Stimulated activated CD8-positive, alpha-beta memory T cell treated with anti-CD3 and anti-CD28 coated beads, Interleukin-4, amount 100 ng/mL, for 24 hours (primary cell): ENCODE results near the gene PLAAT2.
A peak's percentile ranks its signal among the peaks of the same experiment; 100 is the strongest.
"Not testable (repeated sequence)": the region's sequence is repeated elsewhere in the genome, so short reads cannot be mapped to it uniquely, and the experiment has no call there.

ENCODE experiments used
- DNase-seq: peaks from one replicate; pipeline ENCODE4 v3.0.0-alpha.2; 2020; ENCODE audit warnings: low read depth

The PLAAT2 gene

DNA sequence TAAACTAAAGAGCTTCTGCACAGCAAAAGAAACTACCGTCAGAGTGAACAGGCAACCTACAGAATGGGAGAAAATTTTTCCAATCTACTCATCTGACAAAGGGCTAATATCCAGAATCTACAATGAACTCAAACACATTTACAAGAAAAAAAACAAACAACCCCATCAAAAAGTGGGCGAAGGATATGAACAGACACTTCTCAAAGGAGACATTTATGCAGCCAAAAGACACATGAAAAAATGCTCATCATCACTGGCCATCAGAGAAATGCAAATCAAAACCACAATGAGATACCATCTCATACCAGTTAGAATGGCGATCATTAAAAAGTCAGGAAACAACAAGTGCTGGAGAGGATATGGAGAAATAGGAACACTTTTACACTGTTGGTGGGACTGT, 15.7 kb upstream of the PLAAT2 start:
- not testable (repeated sequence) for DNase-seq

- no peak for DNase-seq
These were observed 11.8 kb upstream of the PLAAT2 start for GRCh38 chr11:63574856-63575602.

DNA sequence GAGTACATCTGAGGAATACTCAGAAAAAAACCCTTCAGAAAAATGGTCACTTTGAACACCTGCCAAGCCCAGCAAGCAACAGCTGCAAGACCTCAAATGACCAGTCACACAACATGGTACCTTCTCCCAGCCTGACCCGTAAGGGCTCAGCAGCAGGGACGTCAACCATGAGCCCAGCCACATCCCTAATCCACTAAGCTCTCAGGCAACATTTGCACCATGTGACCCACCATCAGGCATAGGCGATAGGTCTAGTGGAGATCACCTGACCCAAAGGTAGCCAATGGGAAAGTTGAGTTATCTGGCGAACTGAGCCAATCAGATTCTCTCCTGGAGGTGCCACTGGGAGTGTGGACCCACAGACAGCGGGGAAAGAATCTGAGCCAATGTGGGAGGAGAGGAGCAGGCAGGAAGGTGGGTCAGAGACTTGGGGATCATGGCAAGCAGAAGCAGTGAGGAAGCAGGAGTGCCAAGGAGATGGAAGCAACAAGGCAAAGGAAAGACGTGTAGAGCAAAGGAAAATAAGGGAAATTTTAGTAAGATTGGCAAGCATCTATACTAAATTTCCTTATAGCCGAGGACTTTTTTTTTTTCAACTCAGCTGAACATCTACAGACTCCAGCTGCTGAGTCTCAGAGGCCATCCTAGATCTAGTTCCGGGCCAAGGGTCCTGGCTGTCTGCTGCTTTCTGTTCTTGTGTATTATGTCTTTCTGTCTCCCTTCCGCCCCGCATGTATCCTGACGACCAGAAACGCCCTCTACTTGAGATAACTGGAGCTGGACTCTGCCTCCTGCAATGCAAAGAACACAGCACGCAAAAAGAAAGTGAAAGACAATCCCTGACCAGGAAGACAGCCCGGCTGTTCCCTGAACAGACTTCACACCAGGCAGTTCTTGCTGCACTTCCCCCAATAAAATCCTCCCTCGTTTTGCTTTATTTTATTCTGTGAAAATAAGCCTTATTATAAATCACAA, 11.0 kb upstream of the PLAAT2 start:
- no peak for DNase-seq

DNA sequence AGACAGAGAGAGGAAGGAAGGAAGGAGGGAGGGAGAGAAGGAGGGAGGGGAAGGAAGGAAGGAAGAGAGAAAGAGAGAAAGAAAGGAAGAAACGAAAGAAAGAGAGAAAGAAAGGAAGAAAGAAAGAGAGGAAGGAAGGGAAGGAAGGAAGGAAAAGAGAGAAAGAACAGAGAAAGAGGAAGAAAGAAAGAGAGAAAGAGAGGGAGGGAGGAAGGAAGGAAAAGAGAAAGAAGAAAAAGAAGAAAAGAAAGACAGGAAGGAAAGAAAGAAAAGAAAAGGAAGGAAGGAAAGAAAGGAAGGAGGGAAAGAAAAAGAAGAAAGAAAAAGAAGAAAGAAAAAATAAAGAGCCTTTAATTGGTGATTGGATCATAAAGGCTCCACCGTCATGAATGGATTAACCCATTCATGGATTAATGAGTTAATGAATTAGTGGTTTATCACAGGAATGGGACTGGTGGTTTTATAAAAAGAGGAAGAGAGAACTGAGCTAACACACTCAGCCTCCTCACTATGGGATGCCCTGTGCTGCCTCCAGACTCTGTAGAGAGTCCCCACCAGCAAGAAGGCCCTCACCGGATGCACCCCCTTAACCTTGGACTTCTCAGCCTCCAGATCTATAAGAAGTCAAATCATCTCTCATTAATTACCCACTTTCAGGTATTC, 9.0 kb upstream of the PLAAT2 start:
- no peak for DNase-seq

DNA sequence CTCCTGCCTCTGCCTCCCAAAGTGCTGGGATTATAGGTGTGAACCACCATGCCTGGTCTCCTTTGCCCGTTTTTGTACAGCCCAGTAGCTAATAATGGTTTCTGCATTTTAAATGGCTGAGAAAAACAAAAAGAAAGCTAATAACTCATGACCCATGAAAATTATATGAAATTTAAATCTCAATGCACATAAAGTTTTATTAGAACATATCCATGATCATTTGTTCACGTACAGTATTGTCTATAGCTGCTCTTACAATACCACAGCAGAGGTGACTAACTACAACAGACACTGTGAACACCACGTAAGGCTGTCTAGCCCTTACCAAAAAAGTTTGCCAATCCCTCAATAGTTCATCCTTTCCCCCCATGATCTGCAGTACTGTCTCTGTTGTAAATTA, 6.4 kb upstream of the PLAAT2 start:
- DNase-seq: no peak

- DNase-seq: peak; percentile 34
These were observed 4.1 kb upstream of the PLAAT2 start for GRCh38 chr11:63567044-63567840.

- DNase-seq: no peak
These were observed 1.7 kb upstream of the PLAAT2 start for GRCh38 chr11:63564784-63565350.

DNA sequence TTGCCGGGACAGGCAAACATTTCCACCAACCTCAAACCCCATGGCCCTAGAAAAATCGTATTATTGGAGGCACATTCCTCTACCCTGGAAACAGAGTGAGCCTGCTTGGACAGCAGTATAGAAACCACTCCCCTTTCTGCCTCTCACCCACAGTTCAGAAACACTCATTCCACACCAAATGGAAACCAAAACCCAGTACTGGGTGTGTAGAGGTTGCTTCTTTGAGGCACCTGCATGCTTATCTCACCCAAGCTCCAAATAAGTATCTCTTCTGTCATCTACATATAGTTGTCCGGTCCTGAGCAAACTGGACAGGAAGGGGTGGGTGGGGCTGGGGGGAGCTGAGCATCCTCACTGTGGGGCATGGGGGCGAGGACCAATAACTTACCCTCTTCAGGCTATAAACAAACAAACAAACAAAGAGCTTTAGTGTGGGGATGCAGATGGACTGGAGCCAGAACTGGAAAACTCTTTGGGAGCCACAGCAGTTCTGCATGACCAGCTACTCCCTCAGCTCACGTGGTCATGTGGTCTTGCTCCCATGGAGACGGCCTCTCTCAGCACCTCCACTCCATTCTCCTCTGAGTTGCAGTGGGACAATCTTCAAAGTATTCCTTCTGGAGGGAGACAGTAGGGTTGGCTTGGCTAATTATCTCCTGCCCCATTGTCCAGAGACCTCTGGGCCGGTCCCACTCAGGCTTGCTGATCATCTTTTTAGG, 1.0 kb upstream of the PLAAT2 start:
- no peak for DNase-seq

DNA sequence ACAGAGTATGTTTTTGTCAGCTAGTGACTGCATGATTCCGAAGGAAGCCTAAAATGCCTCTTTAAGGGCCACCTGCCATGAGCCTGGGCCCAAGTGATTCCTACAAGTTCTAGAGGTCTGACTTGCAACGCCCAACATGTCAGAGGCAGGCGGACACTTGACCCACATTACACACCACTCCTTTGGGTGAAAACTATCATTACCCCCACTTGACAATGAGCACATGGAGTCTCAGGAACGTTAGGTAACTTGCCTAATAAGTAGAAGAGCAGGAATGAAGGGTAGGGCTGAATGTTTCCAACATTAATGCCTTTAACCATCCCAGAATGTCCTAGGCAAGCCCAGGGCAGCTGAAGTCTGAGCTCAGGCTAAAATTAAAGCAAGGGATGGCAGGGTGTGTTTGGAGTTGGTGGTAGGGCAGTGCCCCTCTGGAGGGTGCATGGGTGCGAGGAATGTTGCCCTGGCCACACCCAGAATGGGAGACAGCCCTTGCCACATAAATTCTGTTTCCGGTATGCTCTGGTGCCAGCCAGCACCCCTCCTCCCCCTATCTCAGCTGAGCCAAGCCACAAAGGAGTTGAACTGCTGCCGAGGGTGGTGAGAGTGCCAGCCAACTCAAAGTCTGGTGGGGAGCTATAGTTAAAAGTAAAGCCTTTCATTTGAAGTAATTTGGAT, 2.5 kb downstream of the PLAAT2 start:
- DNase-seq: no peak

DNA sequence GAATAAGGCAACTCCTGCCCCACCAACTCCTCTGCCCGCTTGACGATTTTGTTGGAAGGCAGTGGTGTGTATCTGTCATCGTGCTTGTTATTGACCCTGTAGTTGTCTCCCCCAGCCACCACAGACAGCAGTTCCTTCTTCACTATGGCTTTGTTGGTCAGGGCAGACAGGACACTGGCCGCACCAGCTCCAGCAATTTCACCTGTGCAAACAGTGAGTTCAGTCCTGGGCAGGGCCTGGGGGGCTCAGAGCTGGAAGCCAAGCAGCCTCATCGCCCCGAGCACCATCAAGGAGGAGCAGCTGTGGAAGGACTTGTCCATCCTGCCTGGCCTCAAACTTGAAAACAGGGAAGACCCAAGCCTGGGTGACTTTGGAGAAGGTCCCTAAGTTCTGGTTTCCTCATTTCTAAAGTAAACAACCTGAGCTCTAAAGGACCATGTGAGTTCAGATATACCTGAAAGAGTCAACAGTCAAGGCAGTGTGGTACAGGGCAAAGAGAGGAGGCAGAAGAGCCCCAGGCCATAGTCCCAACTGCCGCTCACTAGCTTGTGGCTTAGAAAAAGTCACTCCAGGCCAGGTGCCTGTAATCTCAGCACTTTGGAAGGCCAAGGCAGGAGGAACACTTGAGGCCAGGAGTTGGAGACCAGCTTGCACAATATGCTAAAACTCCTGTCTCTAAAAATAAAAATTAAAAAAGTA, 4.6 kb downstream of the PLAAT2 start:
- no peak for DNase-seq

DNA sequence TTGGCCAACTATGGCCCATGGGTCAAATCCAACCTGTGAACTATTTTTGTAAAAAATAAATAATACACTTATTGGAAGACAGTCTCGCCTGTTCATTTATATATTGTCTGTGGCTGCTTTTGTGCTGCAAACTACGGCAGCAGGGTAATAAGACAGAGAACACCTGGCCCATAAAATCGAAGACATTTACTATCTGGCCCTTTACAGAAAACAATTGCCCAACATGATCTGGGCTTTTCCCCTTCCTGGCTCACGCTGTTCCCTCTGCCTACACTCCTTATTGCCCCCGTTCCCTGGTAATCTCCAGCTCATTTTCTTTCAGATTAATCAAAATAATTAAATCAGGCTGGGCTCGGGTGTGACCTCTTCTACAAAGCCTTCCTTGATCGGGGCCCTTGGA, 5.6 kb downstream of the PLAAT2 start:
- DNase-seq: no peak

DNA sequence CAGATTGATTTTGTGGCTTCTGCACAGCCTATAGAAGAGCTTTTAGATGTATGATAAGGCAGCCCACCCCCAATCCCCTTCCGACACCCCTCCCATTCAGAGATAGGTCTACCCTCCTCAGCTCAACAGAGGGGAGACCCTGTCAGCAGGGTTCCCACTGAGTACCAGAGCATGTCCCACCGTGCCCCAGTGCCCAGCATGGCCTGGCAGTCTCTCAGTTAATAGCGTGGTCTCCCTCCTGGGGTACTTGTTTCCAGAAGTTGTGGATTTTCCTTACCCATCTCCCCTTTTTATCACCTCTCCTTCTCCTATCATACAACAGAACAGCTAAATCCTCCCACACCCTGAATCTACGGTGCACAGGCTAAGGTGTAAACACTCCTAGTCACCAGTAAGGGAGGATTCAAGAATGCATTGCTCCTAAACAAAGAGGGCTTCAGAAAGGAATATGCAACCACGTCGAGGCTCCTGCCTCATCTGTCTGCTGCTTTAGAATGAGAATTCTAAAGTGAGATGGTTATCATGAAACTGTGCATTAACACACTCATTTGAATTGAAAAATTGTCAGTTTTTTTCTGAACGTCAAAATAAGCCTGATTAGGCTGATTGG, 6.7 kb downstream of the PLAAT2 start:
- no peak for DNase-seq

GRCh38 chr11:63554877-63555223, 8.3 kb downstream of the PLAAT2 start:
- DNase-seq: no peak

DNA sequence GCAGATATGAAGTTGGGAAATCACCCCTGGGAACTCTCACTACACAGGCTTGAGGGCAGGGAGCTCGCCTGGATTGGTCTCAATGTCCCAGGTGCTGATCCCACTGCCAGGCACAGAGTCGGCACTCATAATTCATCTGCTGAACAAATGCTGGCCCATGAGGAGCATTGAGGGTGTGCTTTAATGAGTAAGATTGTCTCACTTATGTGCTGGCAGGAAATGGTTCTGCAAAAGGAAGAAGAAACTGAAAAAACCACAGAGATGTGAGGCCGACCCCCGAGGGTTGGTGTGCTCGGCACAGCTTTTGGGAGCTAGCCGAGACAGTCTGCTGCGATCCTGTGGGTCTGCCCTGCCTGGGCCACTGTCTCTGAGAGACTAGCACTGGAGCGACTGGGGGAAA, 9.4 kb downstream of the PLAAT2 start:
- peak; percentile 21 for DNase-seq

DNA sequence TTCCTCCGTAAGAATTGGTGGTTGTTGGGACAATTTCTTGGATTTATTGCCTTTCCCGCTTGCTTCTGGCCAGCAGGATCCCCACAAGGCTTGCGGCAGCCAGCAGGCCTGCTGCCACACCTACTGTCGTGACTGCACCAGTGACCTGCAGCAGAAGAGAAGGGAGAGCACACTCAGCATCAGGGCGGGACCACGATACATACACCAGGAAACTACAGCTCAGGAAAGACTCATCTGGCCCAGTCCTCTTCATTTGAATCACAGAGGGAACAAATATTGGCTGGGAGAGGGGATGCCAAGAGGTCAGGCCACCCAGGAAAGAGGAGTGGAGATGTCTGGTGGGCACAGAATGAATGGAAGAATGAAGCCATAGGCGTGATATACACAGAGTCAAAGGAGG, 10.3 kb downstream of the PLAAT2 start:
- DNase-seq: no peak

DNA sequence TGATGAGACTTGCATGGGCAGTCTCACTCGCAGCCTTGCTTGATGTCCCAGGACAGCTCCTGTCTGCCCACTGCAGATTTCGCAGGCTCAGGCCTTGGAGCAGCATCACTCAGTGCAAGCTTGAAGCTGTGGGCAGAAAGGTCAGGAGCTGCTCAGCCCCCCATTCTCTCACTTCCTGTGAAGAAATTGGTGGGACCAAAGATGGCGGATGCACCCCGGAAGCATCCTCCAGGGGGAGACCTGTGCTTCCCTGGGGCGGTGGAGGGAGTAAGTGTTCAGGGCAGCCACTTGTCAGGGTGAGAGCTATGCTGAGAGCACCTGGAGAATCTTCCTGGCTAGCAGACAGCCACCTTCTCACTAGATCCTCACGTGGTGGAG, 11.3 kb downstream of the PLAAT2 start:
- no peak for DNase-seq

GRCh38 chr11:63551091-63551888, 11.9 kb downstream of the PLAAT2 start:
- DNase-seq: no peak

GRCh38 chr11:63550156-63550700, 13.0 kb downstream of the PLAAT2 start:
- not testable (repeated sequence) for DNase-seq
